SK-N-SH treated with all-trans-retinoic acid at 6 μM for 48 hours (cell line): ENCODE measurements around the gene IFITM2.

Experiments used
- ATAC-seq: fragments of 200-7000 bp; cut with Tn5 transposase; 3 replicates; pipeline ENCODE4 v1.9.1; 2020; ENCODE audit warnings: mild to moderate bottlenecking, moderate library complexity
- ARNTL ChIP-seq: fragments of 450-650 bp; formaldehyde crosslinking; IDR thresholded peaks from 2 replicates; pipeline ENCODE4 v1.5.0; 2020; ENCODE audit warnings: low read depth, mild to moderate bottlenecking, moderate library complexity, borderline replicate concordance
- BACH2 ChIP-seq: fragments of 250-450 bp; sonication (Bioruptor Pico); IDR thresholded peaks from 2 replicates; pipeline ENCODE4 v1.9.0; 2021; ENCODE audit warnings: mild to moderate bottlenecking, borderline replicate concordance
- CREB5 ChIP-seq: fragments of 250-450 bp; sonication (Bioruptor Pico); IDR thresholded peaks from 2 replicates; pipeline ENCODE4 v1.5.1; 2020; ENCODE audit warnings: low read depth, mild to moderate bottlenecking, moderate library complexity
- CSDC2 ChIP-seq: fragments of 250-450 bp; sonication (Bioruptor Pico); IDR thresholded peaks from 2 replicates; pipeline ENCODE4 v1.5.0; 2020; ENCODE audit warnings: mild to moderate bottlenecking, moderate library complexity
- CSRNP3 ChIP-seq: fragments of 250-450 bp; sonication (Bioruptor Pico); IDR thresholded peaks from 2 replicates; pipeline ENCODE4 v1.5.1; 2021; ENCODE audit warnings: mild to moderate bottlenecking, moderate library complexity
- ESRRG ChIP-seq: fragments of 250-450 bp; sonication (Bioruptor Pico); IDR thresholded peaks from 2 replicates; pipeline ENCODE4 v1.6.1; 2021; ENCODE audit warnings: mild to moderate bottlenecking
- GLIS3 ChIP-seq: fragments of 250-450 bp; sonication (Bioruptor Pico); IDR thresholded peaks from 2 replicates; pipeline ENCODE4 v1.5.0; 2020; ENCODE audit warnings: mild to moderate bottlenecking, moderate library complexity
- ISL1 ChIP-seq: fragments of 250-450 bp; sonication (Bioruptor Pico); IDR thresholded peaks from 2 replicates; pipeline ENCODE4 v2.1.2; 2022; ENCODE audit warnings: mild to moderate bottlenecking, moderate library complexity
- OSR1 ChIP-seq: fragments of 250-450 bp; sonication (Bioruptor Pico); IDR thresholded peaks from 2 replicates; pipeline ENCODE4 v1.8.0; 2022; ENCODE audit warnings: moderate library complexity, mild to moderate bottlenecking, inconsistent platforms
- PATZ1 ChIP-seq: fragments of 250-450 bp; sonication (Bioruptor Pico); IDR thresholded peaks from 2 replicates; pipeline ENCODE4 v1.8.0; 2020; ENCODE audit warnings: mild to moderate bottlenecking, moderate library complexity, borderline replicate concordance
- POU6F1 ChIP-seq: fragments of 250-450 bp; sonication (Bioruptor Pico); IDR thresholded peaks from 2 replicates; pipeline ENCODE4 v1.8.0; 2021; ENCODE audit warnings: low read depth, mild to moderate bottlenecking, moderate library complexity, borderline replicate concordance
- PPARA ChIP-seq: fragments of 250-450 bp; sonication (Bioruptor Pico); IDR thresholded peaks from 2 replicates; pipeline ENCODE4 v1.5.0; 2020; ENCODE audit warnings: mild to moderate bottlenecking, borderline replicate concordance
- RARB ChIP-seq: fragments of 250-450 bp; sonication (Bioruptor Pico); IDR thresholded peaks from 2 replicates; pipeline ENCODE4 v1.8.0; 2021; ENCODE audit warnings: mild to moderate bottlenecking, moderate library complexity
- SNAI2 ChIP-seq: fragments of 250-450 bp; sonication (Bioruptor Pico); IDR thresholded peaks from 2 replicates; pipeline ENCODE4 v1.5.0; 2020; ENCODE audit warnings: mild to moderate bottlenecking, moderate library complexity
- TCF4 ChIP-seq: fragments of 250-450 bp; sonication (Bioruptor Pico); IDR thresholded peaks from 2 replicates; pipeline ENCODE4 v1.8.0; 2021; ENCODE audit warnings: mild to moderate bottlenecking, moderate library complexity, borderline replicate concordance
- TOX ChIP-seq: fragments of 250-450 bp; sonication (Bioruptor Pico); IDR thresholded peaks from 2 replicates; pipeline ENCODE4 v1.8.0; 2021; ENCODE audit warnings: mild to moderate bottlenecking, moderate library complexity, borderline replicate concordance
- ZC3H10 ChIP-seq: fragments of 250-450 bp; sonication (Bioruptor Pico); IDR thresholded peaks from 2 replicates; pipeline ENCODE4 v1.5.1; 2021; ENCODE audit warnings: mild to moderate bottlenecking, moderate library complexity
- ZFP3 ChIP-seq: fragments of 250-450 bp; sonication (Bioruptor Pico); IDR thresholded peaks from 2 replicates; pipeline ENCODE4 v1.5.0; 2020; ENCODE audit warnings: mild to moderate bottlenecking, moderate library complexity
- ZFP30 ChIP-seq: fragments of 450-650 bp; formaldehyde crosslinking; IDR thresholded peaks from 2 replicates; pipeline ENCODE4 v1.5.0; 2022; ENCODE audit warnings: mild to moderate bottlenecking, moderate library complexity
- ZNF565 ChIP-seq: fragments of 450-650 bp; formaldehyde crosslinking; conservative IDR thresholded peaks from 2 replicates; pipeline ENCODE4 v1.5.0; 2020; ENCODE audit warnings: low read depth, mild to moderate bottlenecking, moderate library complexity
- ZNF70 ChIP-seq: fragments of 450-650 bp; formaldehyde crosslinking; IDR thresholded peaks from 2 replicates; pipeline ENCODE4 v1.5.0; 2020; ENCODE audit warnings: mild to moderate bottlenecking, moderate library complexity
- ZNF8 ChIP-seq: fragments of 450-650 bp; formaldehyde crosslinking; IDR thresholded peaks from 2 replicates; pipeline ENCODE4 v1.5.0; 2020; ENCODE audit warnings: mild to moderate bottlenecking, moderate library complexity

The IFITM2 gene

GRCh38 chr11:296171-297050 lies 11.2 kb upstream of the IFITM2 start:
- no peak for ATAC-seq
- TF ChIP-seq ZNF70 (CRISPR knock-in tag) (no peak), ZFP30 (CRISPR knock-in tag) (no peak), ISL1 (CRISPR knock-in tag) (no peak), ZC3H10 (no peak), PPARA (CRISPR knock-in tag) (no peak), ZNF8 (no peak), ZFP3 (CRISPR knock-in tag) (no peak), SNAI2 (no peak), TCF4 (CRISPR knock-in tag) (no peak)

GRCh38 chr11:297051-297585 lies 10.5 kb upstream of the IFITM2 start:
- no peak for ATAC-seq
- TF ChIP-seq CSRNP3 (CRISPR knock-in tag) (no peak), SNAI2 (no peak), BACH2 (CRISPR knock-in tag) (no peak), PATZ1 (CRISPR knock-in tag) (no peak), ARNTL (CRISPR knock-in tag) (no peak), GLIS3 (CRISPR knock-in tag) (no peak), CSDC2 (no peak), TCF4 (CRISPR knock-in tag) (no peak), POU6F1 (no peak)
- TF ChIP-seq, all 23 proteins: peak for 0

- no peak for ATAC-seq
- TF ChIP-seq ESRRG (CRISPR knock-in tag) (no peak), ARNTL (CRISPR knock-in tag) (no peak), TCF4 (CRISPR knock-in tag) (no peak), ZFP3 (CRISPR knock-in tag) (no peak), POU6F1 (no peak), ZC3H10 (no peak), BACH2 (CRISPR knock-in tag) (no peak), ZNF70 (CRISPR knock-in tag) (no peak)
Measured at GRCh38 chr11:297586-298405, 9.8 kb upstream of the IFITM2 start.

- ATAC-seq = no peak
- TF ChIP-seq CSDC2 (no peak), ESRRG (CRISPR knock-in tag) (no peak), OSR1 (CRISPR knock-in tag) (no peak), SNAI2 (no peak), ZC3H10 (no peak), ZNF70 (CRISPR knock-in tag) (no peak), ZNF565 (CRISPR knock-in tag) (no peak), PPARA (CRISPR knock-in tag) (no peak), CSRNP3 (CRISPR knock-in tag) (no peak), ZFP30 (CRISPR knock-in tag) (no peak), ARNTL (CRISPR knock-in tag) (no peak), RARB (CRISPR knock-in tag) (no peak), ZFP3 (CRISPR knock-in tag) (no peak), ZNF8 (no peak), CREB5 (CRISPR knock-in tag) (no peak), TOX (CRISPR knock-in tag) (no peak)
Measured at GRCh38 chr11:298406-299065, 9.1 kb upstream of the IFITM2 start.
